ENCODE measurements around the gene CIB4.
A peak's percentile ranks its signal among the peaks of the same experiment; 100 is the strongest.
"Not testable (repeated sequence)": the region's sequence is repeated elsewhere in the genome, so short reads cannot be mapped to it uniquely, and the experiment has no call there.

The CIB4 gene

GRCh38 chr2:26572591-26572990, 68.6 kb downstream of the CIB4 start:
- H3K9me3 ChIP-seq (ENCODE audit: control insufficient read depth, low read length), result no peaks in the 10 kb centered on the region
- H3K4me3 ChIP-seq (ENCODE audit: low read length), result no peak overlapping the region
- no peaks in the 10 kb centered on the region for H3K27me3 ChIP-seq (ENCODE audit: control insufficient read depth, insufficient read depth, low read length)
- no peaks in the 10 kb centered on the region for H3K4me1 ChIP-seq (ENCODE audit: control insufficient read depth, insufficient read depth, low read length)
- no peak overlapping the region for H3K9ac ChIP-seq (ENCODE audit: low read length)
- no peaks in the 10 kb centered on the region for H3K36me3 ChIP-seq (ENCODE audit: control insufficient read depth, insufficient read depth, low read length)

- Histone ChIP-seq H3K4me3 (ENCODE audit: low read length) (no peak overlapping the region), H3K27me3 (ENCODE audit: control insufficient read depth, insufficient read depth, low read length) (no peaks in the 10 kb centered on the region), H3K36me3 (ENCODE audit: control insufficient read depth, insufficient read depth, low read length) (no peaks in the 10 kb centered on the region), H3K9ac (ENCODE audit: low read length) (no peak overlapping the region), H3K9me3 (ENCODE audit: control insufficient read depth, low read length) (no peaks in the 10 kb centered on the region), H3K4me1 (ENCODE audit: control insufficient read depth, insufficient read depth, low read length) (no peaks in the 10 kb centered on the region)
Observed at GRCh38 chr2:26571316-26571715, 69.8 kb downstream of the CIB4 start.

- Histone ChIP-seq H3K4me3 (ENCODE audit: low read length) (no peak overlapping the region), H3K9ac (ENCODE audit: low read length) (no peak overlapping the region), H3K36me3 (ENCODE audit: control insufficient read depth, insufficient read depth, low read length) (no peaks in the 10 kb centered on the region), H3K4me1 (ENCODE audit: control insufficient read depth, insufficient read depth, low read length) (no peaks in the 10 kb centered on the region), H3K27me3 (ENCODE audit: control insufficient read depth, insufficient read depth, low read length) (no peaks in the 10 kb centered on the region), H3K9me3 (ENCODE audit: control insufficient read depth, low read length) (no peaks in the 10 kb centered on the region)
Observed at GRCh38 chr2:26570083-26570430, 71.1 kb downstream of the CIB4 start.

GRCh38 chr2:26569216-26570082, 71.7 kb downstream of the CIB4 start:
- Histone ChIP-seq H3K4me1 (ENCODE audit: control insufficient read depth, insufficient read depth, low read length) (no peaks in the 10 kb centered on the region), H3K9me3 (ENCODE audit: control insufficient read depth, low read length) (no peaks in the 10 kb centered on the region), H3K27me3 (ENCODE audit: control insufficient read depth, insufficient read depth, low read length) (no peaks in the 10 kb centered on the region), H3K4me3 (ENCODE audit: low read length) (no peak overlapping the region), H3K36me3 (ENCODE audit: control insufficient read depth, insufficient read depth, low read length) (no peaks in the 10 kb centered on the region), H3K9ac (ENCODE audit: low read length) (no peak overlapping the region)

- no peaks in the 10 kb centered on the region for H3K27me3 ChIP-seq (ENCODE audit: control insufficient read depth, insufficient read depth, low read length)
- H3K9me3 ChIP-seq (ENCODE audit: control insufficient read depth, low read length), result no peaks in the 10 kb centered on the region
- no peak overlapping the region for H3K4me3 ChIP-seq (ENCODE audit: low read length)
- H3K36me3 ChIP-seq (ENCODE audit: control insufficient read depth, insufficient read depth, low read length), result no peaks in the 10 kb centered on the region
- peaks cover 6% of the 10 kb centered on the region for H3K4me1 ChIP-seq (ENCODE audit: control insufficient read depth, insufficient read depth, low read length)
- no peak overlapping the region for H3K9ac ChIP-seq (ENCODE audit: low read length)
Observed at GRCh38 chr2:26568076-26568890, 72.9 kb downstream of the CIB4 start.

- Histone ChIP-seq H3K4me3 (ENCODE audit: low read length) (no peak overlapping the region), H3K9ac (ENCODE audit: low read length) (no peak overlapping the region), H3K36me3 (ENCODE audit: control insufficient read depth, insufficient read depth, low read length) (no peaks in the 10 kb centered on the region), H3K27me3 (ENCODE audit: control insufficient read depth, insufficient read depth, low read length) (peaks cover 3% of the 10 kb centered on the region), H3K9me3 (ENCODE audit: control insufficient read depth, low read length) (no peaks in the 10 kb centered on the region), H3K4me1 (ENCODE audit: control insufficient read depth, insufficient read depth, low read length) (peaks cover 6% of the 10 kb centered on the region)
Observed at GRCh38 chr2:26567534-26567933, 73.6 kb downstream of the CIB4 start.

- H3K4me1 ChIP-seq (ENCODE audit: control insufficient read depth, insufficient read depth, low read length), result peaks cover 11% of the 10 kb centered on the region
- H3K9ac ChIP-seq (ENCODE audit: low read length); H3K36me3 ChIP-seq (ENCODE audit: control insufficient read depth, insufficient read depth, low read length); H3K27me3 ChIP-seq (ENCODE audit: control insufficient read depth, insufficient read depth, low read length); H3K4me3 ChIP-seq (ENCODE audit: low read length); H3K9me3 ChIP-seq (ENCODE audit: control insufficient read depth, low read length): not testable (repeated sequence)
Observed at GRCh38 chr2:26566731-26567130, 74.4 kb downstream of the CIB4 start.

- H3K36me3 ChIP-seq (ENCODE audit: control insufficient read depth, insufficient read depth, low read length), result no peaks in the 10 kb centered on the region
- no peak overlapping the region for H3K9ac ChIP-seq (ENCODE audit: low read length)
- no peak overlapping the region for H3K4me3 ChIP-seq (ENCODE audit: low read length)
- H3K4me1 ChIP-seq (ENCODE audit: control insufficient read depth, insufficient read depth, low read length), result peaks cover 11% of the 10 kb centered on the region
- H3K27me3 ChIP-seq (ENCODE audit: control insufficient read depth, insufficient read depth, low read length), result peaks cover 9% of the 10 kb centered on the region
- no peaks in the 10 kb centered on the region for H3K9me3 ChIP-seq (ENCODE audit: control insufficient read depth, low read length)
Observed at GRCh38 chr2:26566081-26566375, 75.1 kb downstream of the CIB4 start.

- Histone ChIP-seq H3K4me1 (ENCODE audit: control insufficient read depth, insufficient read depth, low read length) (peaks cover 11% of the 10 kb centered on the region), H3K4me3 (ENCODE audit: low read length) (no peak overlapping the region), H3K36me3 (ENCODE audit: control insufficient read depth, insufficient read depth, low read length) (no peaks in the 10 kb centered on the region), H3K27me3 (ENCODE audit: control insufficient read depth, insufficient read depth, low read length) (peaks cover 9% of the 10 kb centered on the region), H3K9me3 (ENCODE audit: control insufficient read depth, low read length) (no peaks in the 10 kb centered on the region), H3K9ac (ENCODE audit: low read length) (no peak overlapping the region)
Observed at GRCh38 chr2:26564121-26564644, 77.0 kb downstream of the CIB4 start.

GRCh38 chr2:26563686-26564085, 77.5 kb downstream of the CIB4 start:
- H3K4me3 ChIP-seq (ENCODE audit: low read length), result no peak overlapping the region
- H3K9me3 ChIP-seq (ENCODE audit: control insufficient read depth, low read length), result no peaks in the 10 kb centered on the region
- peak overlapping the region; percentile 3 for H3K9ac ChIP-seq (ENCODE audit: low read length)
- no peaks in the 10 kb centered on the region for H3K36me3 ChIP-seq (ENCODE audit: control insufficient read depth, insufficient read depth, low read length)
- H3K27me3 ChIP-seq (ENCODE audit: control insufficient read depth, insufficient read depth, low read length), result peaks cover 9% of the 10 kb centered on the region
- H3K4me1 ChIP-seq (ENCODE audit: control insufficient read depth, insufficient read depth, low read length), result peaks cover 11% of the 10 kb centered on the region

- H3K4me1 ChIP-seq (ENCODE audit: control insufficient read depth, insufficient read depth, low read length), result peaks cover 11% of the 10 kb centered on the region
- H3K9me3 ChIP-seq (ENCODE audit: control insufficient read depth, low read length), result no peaks in the 10 kb centered on the region
- H3K27me3 ChIP-seq (ENCODE audit: control insufficient read depth, insufficient read depth, low read length), result peaks cover 9% of the 10 kb centered on the region
- H3K9ac ChIP-seq (ENCODE audit: low read length), result peak overlapping the region; percentile 81
- H3K36me3 ChIP-seq (ENCODE audit: control insufficient read depth, insufficient read depth, low read length), result no peaks in the 10 kb centered on the region
- H3K4me3 ChIP-seq (ENCODE audit: low read length), result peak overlapping the region; percentile 71
Observed at GRCh38 chr2:26562811-26563645, 78.1 kb downstream of the CIB4 start.
